Peyer's patch (tissue), 4 donors: Measurements from ENCODE around the gene DDX27. TPM values are rescaled to one million over a fixed set of nuclear protein-coding genes. Genes with fewer than 3 reads are reported as not detected.

Experiments used
- DNase-seq, 3 donors: peaks; one replicate each; pipeline ENCODE4 v3.0.0-alpha.2; 2017 to 2019
- H3K27ac ChIP-seq, 4 donors: fragments of 200-600 bp; sonication (generic); one replicate each; pipeline ENCODE4 v1.5.1; 2016 to 2019
- H3K27me3 ChIP-seq, 2 donors: fragments of 200-600 bp; sonication (generic); one replicate each; pipeline ENCODE4 v1.5.1; 2019
- H3K36me3 ChIP-seq, 3 donors: fragments of 200-600 bp; sonication (generic); one replicate each; pipeline ENCODE4 v1.5.1; 2016 to 2019
- H3K4me1 ChIP-seq, 4 donors: fragments of 200-600 bp; sonication (generic); one replicate each; pipeline ENCODE4 v1.5.1; 2016 to 2019
- H3K4me3 ChIP-seq, 4 donors: fragments of 200-600 bp; sonication (generic); 1 replicate in 3 of 4; 2 replicates in 1 of 4; pipeline ENCODE4 v1.5.1; 2016 to 2019; ENCODE audit warnings: mild to moderate bottlenecking in 1 of 4
- H3K9me3 ChIP-seq, 4 donors: fragments of 200-600 bp; sonication (generic); one replicate each; pipeline ENCODE4 v1.5.1; 2016 to 2019; ENCODE audit warnings: mild to moderate bottlenecking in 1 of 4
- CTCF ChIP-seq, 6 experiments: fragments of 450-650 bp in 4 of 6; fragments of 200-600 bp in 2 of 6; sonication (generic) in 1 of 6; IDR thresholded peaks; one replicate each; pipeline ENCODE4 v1.5.1; 2017 to 2019; ENCODE audit warnings: antibody characterized with exemption in 6 of 6, mild to moderate bottlenecking in 3 of 6, moderate library complexity in 1 of 6
- POLR2A ChIP-seq, 2 donors: fragments of 450-650 bp; IDR thresholded peaks; one replicate each; pipeline ENCODE4 v1.5.1; 2017; ENCODE audit warnings: antibody characterized with exemption in 2 of 2, mild to moderate bottlenecking in 2 of 2, moderate library complexity in 2 of 2
- total RNA-seq, 4 donors: library from RNA; depleted of rRNA; stranded (reverse); fragments of >200 nt; gene quantifications; one replicate each; pipeline ENCODE4 v1.1.0, GENCODE V29; 2016

The DDX27 gene
- total RNA-seq, 4 donors from 2014 or later, result 23.1 to 81.7 (median 39.2) TPM

GRCh38 chr20:49281913-49282467, 62.8 kb downstream of the DDX27 start:
- DNase-seq, result no peak
- H3K27ac ChIP-seq, result no peak overlapping the region
- peaks cover 0 to 13% (median 4%) of the 10 kb centered on the region in 4 donors for H3K4me1 ChIP-seq
- H3K4me3 ChIP-seq, result no peak overlapping the region
- peaks cover 0 to 42% (median 20%) of the 10 kb centered on the region in 4 donors for H3K9me3 ChIP-seq
- H3K36me3 ChIP-seq, result peaks cover 0 to 76% (median 13%) of the 10 kb centered on the region in 3 donors
- H3K27me3 ChIP-seq, result no peaks in the 10 kb centered on the region
- TF ChIP-seq CTCF (IDR thresholded peaks at IDR 0.05) (no peak), POLR2A (IDR thresholded peaks at IDR 0.05) (no peak)

GRCh38 chr20:49282584-49283171, 63.5 kb downstream of the DDX27 start:
- Histone ChIP-seq H3K4me1 (peaks cover 0 to 13% (median 4%) of the 10 kb centered on the region in 4 donors), H3K27me3 (no peaks in the 10 kb centered on the region), H3K4me3 (no peak overlapping the region), H3K27ac (no peak overlapping the region), H3K36me3 (peaks cover 0 to 83% (median 13%) of the 10 kb centered on the region in 3 donors), H3K9me3 (peaks cover 0 to 47% (median 21%) of the 10 kb centered on the region in 4 donors)
- DNase-seq, result no peak
- TF ChIP-seq CTCF (IDR thresholded peaks at IDR 0.05), result no peak
- TF ChIP-seq POLR2A (IDR thresholded peaks at IDR 0.05), result no peak

GRCh38 chr20:49283176-49283702, 64.0 kb downstream of the DDX27 start:
- Histone ChIP-seq H3K9me3 (peaks cover 0 to 49% (median 21%) of the 10 kb centered on the region in 4 donors), H3K27me3 (no peaks in the 10 kb centered on the region), H3K27ac (no peak overlapping the region), H3K4me3 (no peak overlapping the region), H3K4me1 (peaks cover 0 to 13% (median 4%) of the 10 kb centered on the region in 4 donors), H3K36me3 (peaks cover 0 to 89% (median 13%) of the 10 kb centered on the region in 3 donors)
- TF ChIP-seq POLR2A (IDR thresholded peaks at IDR 0.05) (no peak), CTCF (IDR thresholded peaks at IDR 0.05) (no peak)
- no peak for DNase-seq

GRCh38 chr20:49283703-49284625, 64.7 kb downstream of the DDX27 start:
- no peak for DNase-seq
- Histone ChIP-seq H3K9me3 (peaks cover 0 to 49% (median 21%) of the 10 kb centered on the region in 4 donors), H3K36me3 (peaks cover 0 to 96% (median 13%) of the 10 kb centered on the region in 3 donors), H3K27me3 (no peaks in the 10 kb centered on the region), H3K4me3 (no peak overlapping the region), H3K27ac (no peak overlapping the region), H3K4me1 (peaks cover 0 to 13% (median 4%) of the 10 kb centered on the region in 4 donors)
- no peak for TF ChIP-seq CTCF (IDR thresholded peaks at IDR 0.05)
- no peak for TF ChIP-seq POLR2A (IDR thresholded peaks at IDR 0.05)

GRCh38 chr20:49284818-49285217, 65.6 kb downstream of the DDX27 start:
- Histone ChIP-seq H3K4me1 (peaks cover 0 to 8% (median 2%) of the 10 kb centered on the region in 4 donors), H3K27me3 (no peaks in the 10 kb centered on the region), H3K9me3 (peaks cover 0 to 49% (median 21%) of the 10 kb centered on the region in 4 donors), H3K4me3 (no peak overlapping the region), H3K36me3 (peaks cover 0 to 100% (median 13%) of the 10 kb centered on the region in 3 donors), H3K27ac (no peak overlapping the region)
- no peak for TF ChIP-seq POLR2A (IDR thresholded peaks at IDR 0.05)
- no peak for TF ChIP-seq CTCF (IDR thresholded peaks at IDR 0.05)
- no peak for DNase-seq
